OCI-LY3 (cell line): ENCODE measurements around the gene TEX19.

ENCODE experiments used
- CTCF ChIP-seq: fragments of 200-600, 300-600 bp; sonication (generic); IDR thresholded peaks from 2 replicates; pipeline ENCODE4 v1.5.1; 2014; ENCODE audit warnings: antibody characterized with exemption, low read length, low read depth
- EZH2phosphoT487 ChIP-seq: fragments of 200-600 bp; shearing (Covaris generic); IDR thresholded peaks from 2 replicates; pipeline ENCODE4 v1.6.1; 2018; ENCODE audit warnings: antibody characterized with exemption, mixed run types, low read depth

DNA sequence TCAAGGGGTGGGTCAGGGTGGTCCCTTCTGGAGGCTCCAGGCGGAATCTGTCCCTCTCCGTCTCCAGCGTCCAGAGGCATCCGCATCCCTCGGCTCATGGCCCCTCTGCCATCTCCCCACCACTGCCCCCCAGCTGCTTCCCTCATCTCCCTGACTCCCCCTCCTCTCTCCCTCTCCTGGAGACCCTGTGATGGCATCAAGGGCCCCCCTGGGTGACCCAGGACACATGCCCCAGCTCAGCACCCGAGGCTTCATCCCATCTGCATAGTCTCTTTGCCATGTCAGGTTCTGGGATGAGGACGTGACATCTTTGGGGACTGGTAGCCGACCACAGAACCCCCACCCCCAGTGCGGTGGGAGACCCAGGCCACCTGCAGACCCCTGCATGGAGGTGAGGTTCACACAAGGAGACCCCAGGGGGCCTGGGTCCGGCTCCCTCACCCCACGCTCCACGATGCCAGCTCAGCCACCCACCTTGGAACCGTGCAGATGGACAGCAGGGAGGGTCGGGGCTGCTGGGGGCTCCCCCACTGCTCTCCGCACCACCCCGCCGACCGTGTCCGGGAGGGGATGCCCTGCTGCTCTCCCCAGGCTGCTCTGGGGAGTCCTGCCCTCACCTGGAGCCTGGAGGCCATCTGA, 29.2 kb upstream of the TEX19 start:
- TF ChIP-seq CTCF (no peak), EZH2phosphoT487 (no peak)
